Mesothelial cell of epicardium (in vitro differentiated cells): ENCODE measurements around the gene POLDIP3. TPM values are rescaled to one million over a fixed set of nuclear protein-coding genes. Genes with fewer than 3 reads are reported as not detected.

ENCODE experiments used
- DNase-seq, 2 experiments: peaks; one replicate each; pipeline ENCODE4 v3.0.0; 2021; ENCODE audit warnings: low spot score in 2 of 2; ENCODE audit not compliant: unreplicated experiment in 2 of 2
- H3K27ac Mint-ChIP-seq: 2 replicates; pipeline ENCODE4 v1.8.0; 2021; ENCODE audit warnings: mixed read lengths
- H3K27me3 Mint-ChIP-seq: 2 replicates; pipeline ENCODE4 v1.8.0; 2021; ENCODE audit warnings: low read depth, mixed read lengths
- H3K36me3 Mint-ChIP-seq: 2 replicates; pipeline ENCODE4 v1.8.0; 2021; ENCODE audit warnings: mixed read lengths
- H3K4me1 Mint-ChIP-seq: 2 replicates; pipeline ENCODE4 v1.8.0; 2021; ENCODE audit warnings: mixed read lengths
- H3K4me3 Mint-ChIP-seq: 2 replicates; pipeline ENCODE4 v1.8.0; 2021; ENCODE audit warnings: mild to moderate bottlenecking, moderate library complexity, mixed read lengths
- H3K9me3 Mint-ChIP-seq: 2 replicates; pipeline ENCODE4 v1.8.0; 2021; ENCODE audit warnings: mixed read lengths
- CTCF ChIP-seq: fragments of 200-600 bp; sonication (generic); IDR thresholded peaks from one replicate; pipeline ENCODE4 v1.5.0; 2021; ENCODE audit warnings: antibody characterized with exemption; ENCODE audit not compliant: unreplicated experiment
- total RNA-seq: library from RNA; stranded (reverse); gene quantifications from 3 replicates; pipeline ENCODE4 v1.2.1, GENCODE V29; 2021

POLDIP3 gene
- total RNA-seq, 1 donor from 2014 or later, result 87.2 TPM

DNA sequence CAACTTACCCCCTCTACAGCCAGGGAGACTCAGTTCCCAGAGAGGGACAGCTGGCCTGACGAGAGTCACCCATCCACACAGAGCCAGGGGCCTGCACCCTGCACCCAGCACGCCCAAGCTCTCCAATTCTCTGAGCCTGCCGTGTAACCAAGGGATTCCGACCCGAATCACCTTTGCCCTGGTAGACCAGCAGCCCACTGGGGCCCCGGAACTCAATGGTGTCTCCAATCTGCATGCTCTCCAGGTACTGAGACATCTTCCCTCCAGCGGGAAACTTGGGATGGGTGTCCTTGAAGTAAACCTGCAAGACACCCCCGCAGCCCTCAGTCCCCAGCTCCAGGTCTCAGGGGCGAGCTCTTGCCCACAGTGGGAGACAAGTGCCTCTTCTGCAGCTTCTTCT lies 13.3 kb upstream of the POLDIP3 start:
- DNase-seq, result no peak
- Mint-ChIP-seq H3K9me3 (no peaks in the 10 kb centered on the region), H3K4me1 (no peaks in the 10 kb centered on the region), H3K36me3 (peaks cover 21% of the 10 kb centered on the region), H3K27me3 (no peaks in the 10 kb centered on the region), H3K27ac (no peak overlapping the region), H3K4me3 (no peak overlapping the region)
- no peak for TF ChIP-seq CTCF

- peaks cover 19% of the 10 kb centered on the region for H3K36me3 Mint-ChIP-seq
- DNase-seq, result no peak
- H3K27me3 Mint-ChIP-seq, result no peaks in the 10 kb centered on the region
- no peak for TF ChIP-seq CTCF
- H3K4me3 Mint-ChIP-seq, result no peak overlapping the region
- H3K4me1 Mint-ChIP-seq, result no peaks in the 10 kb centered on the region
- no peaks in the 10 kb centered on the region for H3K9me3 Mint-ChIP-seq
- H3K27ac Mint-ChIP-seq, result no peak overlapping the region
These were observed 12.4 kb upstream of the POLDIP3 start for GRCh38 chr22:42626951-42627625.

DNA sequence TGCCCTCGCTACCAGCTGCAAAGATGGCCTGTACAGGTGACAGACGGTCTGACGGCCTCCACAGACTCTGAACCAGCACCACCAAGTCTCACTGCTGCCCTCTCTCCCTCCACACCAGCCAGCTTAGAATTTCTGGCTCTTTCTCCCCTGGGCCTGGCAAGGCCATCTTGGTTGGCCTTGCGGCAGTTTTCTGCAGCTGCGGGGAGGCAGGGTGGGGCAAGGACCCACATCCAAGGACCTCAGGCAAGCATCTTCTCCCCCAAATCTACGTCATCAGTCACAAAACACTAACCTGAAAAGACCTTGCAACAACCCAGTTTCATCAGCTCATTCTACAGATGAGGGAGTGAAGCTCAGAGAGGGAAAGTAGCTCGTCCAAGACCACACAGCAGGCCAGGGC lies 11.7 kb upstream of the POLDIP3 start:
- no peak for TF ChIP-seq CTCF
- Mint-ChIP-seq H3K27ac (no peak overlapping the region), H3K9me3 (no peaks in the 10 kb centered on the region)

GRCh38 chr22:42625416-42625815 lies 10.7 kb upstream of the POLDIP3 start:
- no peaks in the 10 kb centered on the region for H3K9me3 Mint-ChIP-seq
- H3K4me3 Mint-ChIP-seq, result no peak overlapping the region
- no peak for DNase-seq
- no peak overlapping the region for H3K27ac Mint-ChIP-seq
- TF ChIP-seq CTCF, result no peak
- peaks cover 4% of the 10 kb centered on the region for H3K4me1 Mint-ChIP-seq
- peaks cover 18% of the 10 kb centered on the region for H3K36me3 Mint-ChIP-seq
- H3K27me3 Mint-ChIP-seq, result no peaks in the 10 kb centered on the region

More for the DNA sequence above, 11.7 kb upstream of the POLDIP3 start:
- Mint-ChIP-seq H3K36me3 (peaks cover 18% of the 10 kb centered on the region), H3K4me3 (no peak overlapping the region), H3K27me3 (no peaks in the 10 kb centered on the region), H3K4me1 (peaks cover 3% of the 10 kb centered on the region)
- DNase-seq, result no peak

GRCh38 chr22:42624551-42625106 lies 9.9 kb upstream of the POLDIP3 start:
- Mint-ChIP-seq H3K27me3 (no peaks in the 10 kb centered on the region), H3K4me3 (no peak overlapping the region), H3K9me3 (no peaks in the 10 kb centered on the region), H3K36me3 (peaks cover 18% of the 10 kb centered on the region), H3K4me1 (peaks cover 4% of the 10 kb centered on the region), H3K27ac (no peak overlapping the region)
- DNase-seq, result no peak
- no peak for TF ChIP-seq CTCF
